GM18861 (cell line): ENCODE data around the gene PGLYRP1.

Experiments
- ATAC-seq: cut with Tn5 transposase; IDR thresholded peaks from one replicate; pipeline ENCODE4 v1.9.1; 2021; ENCODE audit not compliant: unreplicated experiment

Gene PGLYRP1

GRCh38 chr19:46022431-46023310 lies at the start of gene PGLYRP1:
TSS of gene PGLYRP1 (minus strand) at chr19:46023053. CDS start at chr19:46023021, 32 bp downstream.
- ATAC-seq, result no peak

- ATAC-seq, result no peak
These were observed 47.0 kb upstream of the PGLYRP1 start for GRCh38 chr19:46069806-46070341.

GRCh38 chr19:46068345-46069258 lies 45.7 kb upstream of the PGLYRP1 start:
- ATAC-seq, result no peak

GRCh38 chr19:46067691-46068090 lies 44.8 kb upstream of the PGLYRP1 start:
- ATAC-seq, result no peak

- ATAC-seq, result no peak
These were observed 43.6 kb upstream of the PGLYRP1 start for GRCh38 chr19:46066471-46066870.

- ATAC-seq, result no peak
These were observed 42.7 kb upstream of the PGLYRP1 start for GRCh38 chr19:46065486-46066071.

GRCh38 chr19:46063201-46063600 lies 40.3 kb upstream of the PGLYRP1 start:
- no peak for ATAC-seq

GRCh38 chr19:46060012-46060411 lies 37.2 kb upstream of the PGLYRP1 start:
- ATAC-seq, result no peak

GRCh38 chr19:46058778-46059177 lies 35.9 kb upstream of the PGLYRP1 start:
- no peak for ATAC-seq

GRCh38 chr19:46056536-46056935 lies 33.7 kb upstream of the PGLYRP1 start:
- no peak for ATAC-seq

- no peak for ATAC-seq
These were observed 30.0 kb upstream of the PGLYRP1 start for GRCh38 chr19:46052896-46053295.

- no peak for ATAC-seq
These were observed 26.7 kb upstream of the PGLYRP1 start for GRCh38 chr19:46049597-46049996.

- ATAC-seq, result no peak
These were observed 20.7 kb upstream of the PGLYRP1 start for GRCh38 chr19:46043519-46043918.

- no peak for ATAC-seq
These were observed 19.5 kb upstream of the PGLYRP1 start for GRCh38 chr19:46042252-46042883.

- ATAC-seq, result no peak
These were observed 18.2 kb upstream of the PGLYRP1 start, which contains the start of gene IGFL4 for GRCh38 chr19:46040952-46041500. TSS of gene IGFL4 (minus strand) at chr19:46041002. CDS start at chr19:46040962, 40 bp downstream.

- ATAC-seq, result no peak
These were observed 17.3 kb upstream of the PGLYRP1 start for GRCh38 chr19:46040125-46040524.

GRCh38 chr19:46036744-46037128 lies 13.9 kb upstream of the PGLYRP1 start:
- no peak for ATAC-seq

- no peak for ATAC-seq
These were observed 13.3 kb upstream of the PGLYRP1 start for GRCh38 chr19:46035986-46036743.

GRCh38 chr19:46035546-46035945 lies 12.7 kb upstream of the PGLYRP1 start:
- ATAC-seq, result no peak
